ENCODE measurements around the gene MYO15A. TPM values are rescaled to one million over a fixed set of nuclear protein-coding genes. Genes with fewer than 3 reads are reported as not detected.

MYO15A gene
- total RNA-seq, 1 experiment from 2014 or later = 0.28 TPM

GRCh38 chr17:18186627-18186982 is 78.0 kb downstream of the MYO15A start:
- Histone ChIP-seq H3K36me3 (ENCODE audit: insufficient read depth, low read length, poor library complexity, severe bottlenecking) (peaks cover 14% of the 10 kb centered on the region), H3K27me3 (replicated peaks; ENCODE audit: insufficient read depth, low read depth, low read length, poor library complexity) (no peaks in the 10 kb centered on the region), H3K4me1 (ENCODE audit: insufficient read depth, low read length, poor library complexity, severe bottlenecking) (peaks cover 30% of the 10 kb centered on the region), H3K4me3 (ENCODE audit: low read depth, low read length, poor library complexity, severe bottlenecking) (peak overlapping the region; percentile 92), H3K9me3 (ENCODE audit: low read depth, low read length, poor library complexity, severe bottlenecking) (no peaks in the 10 kb centered on the region), H3K27ac (ENCODE audit: low read depth, low read length, poor library complexity, severe bottlenecking) (peak overlapping the region; percentile 98)
- no TSS peak for BruUV-seq (replicated peaks)
- ChIA-PET POLR2A (ENCODE audit: low non-redundant PET) (no interaction called here), CTCF (no interaction called here)
- intact Hi-C loops (cut with micrococcal nuclease; ENCODE audit: unreplicated experiment) = no loop called here
- no peak for TF ChIP-seq EZH2 (IDR thresholded peaks at IDR 0.05; ENCODE audit: borderline replicate concordance, low read depth, low read length, poor library complexity, severe bottlenecking)
- TF ChIP-seq, protein P1, sequence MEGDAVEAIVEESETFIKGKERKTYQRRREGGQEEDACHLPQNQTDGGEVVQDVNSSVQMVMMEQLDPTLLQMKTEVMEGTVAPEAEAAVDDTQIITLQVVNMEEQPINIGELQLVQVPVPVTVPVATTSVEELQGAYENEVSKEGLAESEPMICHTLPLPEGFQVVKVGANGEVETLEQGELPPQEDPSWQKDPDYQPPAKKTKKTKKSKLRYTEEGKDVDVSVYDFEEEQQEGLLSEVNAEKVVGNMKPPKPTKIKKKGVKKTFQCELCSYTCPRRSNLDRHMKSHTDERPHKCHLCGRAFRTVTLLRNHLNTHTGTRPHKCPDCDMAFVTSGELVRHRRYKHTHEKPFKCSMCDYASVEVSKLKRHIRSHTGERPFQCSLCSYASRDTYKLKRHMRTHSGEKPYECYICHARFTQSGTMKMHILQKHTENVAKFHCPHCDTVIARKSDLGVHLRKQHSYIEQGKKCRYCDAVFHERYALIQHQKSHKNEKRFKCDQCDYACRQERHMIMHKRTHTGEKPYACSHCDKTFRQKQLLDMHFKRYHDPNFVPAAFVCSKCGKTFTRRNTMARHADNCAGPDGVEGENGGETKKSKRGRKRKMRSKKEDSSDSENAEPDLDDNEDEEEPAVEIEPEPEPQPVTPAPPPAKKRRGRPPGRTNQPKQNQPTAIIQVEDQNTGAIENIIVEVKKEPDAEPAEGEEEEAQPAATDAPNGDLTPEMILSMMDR (conservative IDR thresholded peaks at IDR 0.05; ENCODE audit: low read depth, low read length) = no peak
- no peak for DNase-seq (ENCODE audit: low spot score)

DNA sequence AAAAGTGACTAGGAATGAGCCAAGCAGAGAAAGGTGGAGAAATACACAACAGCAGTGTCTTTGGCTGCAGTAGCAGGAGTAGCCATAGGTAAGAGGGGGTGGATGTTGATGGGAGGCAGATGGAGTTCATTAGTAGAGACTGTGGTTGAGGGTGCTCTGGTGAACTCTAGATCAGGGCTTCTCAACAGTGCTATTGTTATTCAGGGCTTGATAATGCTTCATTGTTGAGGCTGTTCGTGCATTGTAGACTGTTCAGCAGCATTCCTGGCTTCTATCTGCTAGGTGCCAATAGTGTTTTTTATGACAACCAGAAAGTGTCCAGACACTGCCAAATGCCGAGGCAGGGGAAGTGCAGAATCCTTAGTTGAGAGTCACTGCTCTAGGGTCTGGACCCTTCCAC is 78.7 kb downstream of the MYO15A start:
- ChIA-PET POLR2A (ENCODE audit: low non-redundant PET) (no interaction called here), CTCF (no interaction called here)
- Histone ChIP-seq H3K9me3 (ENCODE audit: low read depth, low read length, poor library complexity, severe bottlenecking) (no peaks in the 10 kb centered on the region), H3K4me3 (ENCODE audit: low read depth, low read length, poor library complexity, severe bottlenecking) (peak overlapping the region; percentile 92), H3K4me1 (ENCODE audit: insufficient read depth, low read length, poor library complexity, severe bottlenecking) (peaks cover 27% of the 10 kb centered on the region), H3K27ac (ENCODE audit: low read depth, low read length, poor library complexity, severe bottlenecking) (peak overlapping the region; percentile 98), H3K36me3 (ENCODE audit: insufficient read depth, low read length, poor library complexity, severe bottlenecking) (peaks cover 14% of the 10 kb centered on the region), H3K27me3 (replicated peaks; ENCODE audit: insufficient read depth, low read depth, low read length, poor library complexity) (no peaks in the 10 kb centered on the region)
- BruUV-seq (replicated peaks) = no TSS peak
- TF ChIP-seq EZH2 (IDR thresholded peaks at IDR 0.05; ENCODE audit: borderline replicate concordance, low read depth, low read length, poor library complexity, severe bottlenecking) = no peak
- TF ChIP-seq, protein P1 (conservative IDR thresholded peaks at IDR 0.05; ENCODE audit: low read depth, low read length) = no peak
- intact Hi-C loops (cut with micrococcal nuclease; ENCODE audit: unreplicated experiment) = no loop called here
- no peak for DNase-seq (ENCODE audit: low spot score)

DNA sequence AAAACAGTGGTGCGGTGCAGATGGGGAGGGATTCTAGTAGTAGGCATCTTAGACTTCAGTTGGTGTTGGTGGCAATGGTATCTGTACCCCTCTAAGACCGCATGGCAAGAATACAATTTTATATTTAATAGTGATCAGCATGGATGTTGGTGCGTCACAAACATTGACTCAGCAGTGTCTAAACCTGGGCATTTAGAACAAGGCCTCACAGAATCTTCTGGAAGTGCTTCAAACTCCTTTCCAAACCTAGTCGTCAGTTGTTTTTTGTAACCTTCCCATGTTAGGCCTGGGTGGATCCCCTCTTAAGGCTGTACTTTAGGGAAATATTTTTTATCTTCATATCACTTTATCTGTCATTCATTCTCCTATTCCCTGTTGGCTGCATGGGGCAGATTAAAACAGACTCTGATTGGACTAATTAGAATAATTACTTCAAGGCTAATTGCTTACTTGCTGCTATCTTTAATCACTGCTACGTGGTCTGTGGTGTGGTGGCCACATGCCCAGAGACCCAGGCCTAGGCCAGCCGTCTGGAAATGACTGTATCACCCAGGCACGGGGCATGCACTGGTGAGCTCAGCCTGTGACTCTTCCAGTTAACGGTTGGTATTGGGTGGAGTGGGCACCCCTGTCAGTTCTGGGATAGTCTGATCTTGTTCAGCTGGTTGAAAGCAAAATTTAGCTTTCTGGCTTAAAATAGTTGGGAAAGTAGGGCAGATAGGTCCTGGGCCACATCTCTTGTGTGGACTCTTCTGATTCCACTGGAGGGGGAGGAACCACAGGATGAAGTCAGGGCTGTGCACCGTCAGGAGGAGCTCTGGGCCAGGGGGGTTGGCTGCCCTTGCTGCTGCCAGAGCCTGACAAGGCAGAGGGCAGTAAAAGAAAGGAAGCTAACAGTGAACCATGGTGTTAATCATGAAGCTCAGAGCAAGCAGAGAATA is 79.5 kb downstream of the MYO15A start:
- H3K4me3 ChIP-seq (ENCODE audit: low read depth, low read length, poor library complexity, severe bottlenecking) = peak overlapping the region; percentile 92

More for the DNA sequence above, 79.5 kb downstream of the MYO15A start:
- Histone ChIP-seq H3K9me3 (ENCODE audit: low read depth, low read length, poor library complexity, severe bottlenecking) (no peaks in the 10 kb centered on the region), H3K36me3 (ENCODE audit: insufficient read depth, low read length, poor library complexity, severe bottlenecking) (peaks cover 19% of the 10 kb centered on the region), H3K4me1 (ENCODE audit: insufficient read depth, low read length, poor library complexity, severe bottlenecking) (peaks cover 24% of the 10 kb centered on the region), H3K27me3 (replicated peaks; ENCODE audit: insufficient read depth, low read depth, low read length, poor library complexity) (no peaks in the 10 kb centered on the region), H3K27ac (ENCODE audit: low read depth, low read length, poor library complexity, severe bottlenecking) (no peak overlapping the region)
- no TSS peak for BruUV-seq (replicated peaks)
- CTCF ChIA-PET = no interaction called here
- POLR2A ChIA-PET (ENCODE audit: low non-redundant PET) = no interaction called here
- no peak for DNase-seq (ENCODE audit: low spot score)
- intact Hi-C loops (cut with micrococcal nuclease; ENCODE audit: unreplicated experiment) = no loop called here
- no peak for TF ChIP-seq EZH2 (IDR thresholded peaks at IDR 0.05; ENCODE audit: borderline replicate concordance, low read depth, low read length, poor library complexity, severe bottlenecking)
- TF ChIP-seq, protein P1 (conservative IDR thresholded peaks at IDR 0.05; ENCODE audit: low read depth, low read length) = no peak
